Liver (tissue), 9 donors: ENCODE results near the gene EXOSC6. TPM values are rescaled to one million over a fixed set of nuclear protein-coding genes. Genes with fewer than 3 reads are reported as not detected.
"Not testable (repeated sequence)": the region's sequence is repeated elsewhere in the genome, so short reads cannot be mapped to it uniquely, and the experiment has no call there.

Experiments used
- DNase-seq: peaks from one replicate; pipeline ENCODE4 v3.0.0-alpha.2; 2017; ENCODE audit warnings: low spot score
- H3K27ac ChIP-seq, 2 donors: one replicate each; pipeline ENCODE4 v1.7.0; 2013; ENCODE audit warnings: inconsistent platforms in 2 of 2, low read length in 2 of 2, control low read depth in 1 of 2, low read depth in 1 of 2, mild to moderate bottlenecking in 1 of 2
- H3K27me3 ChIP-seq, 4 donors: one replicate each; pipeline versions ENCODE4 v1.6.1 to v1.7.0; 2013; ENCODE audit warnings: low read length in 3 of 4, inconsistent platforms in 1 of 4, mild to moderate bottlenecking in 1 of 4, moderate library complexity in 1 of 4; ENCODE audit not compliant: control insufficient read depth in 4 of 4, insufficient read depth in 4 of 4
- H3K36me3 ChIP-seq, 4 donors: one replicate each; pipeline versions ENCODE4 v1.6.1 to v1.7.0; 2013; ENCODE audit warnings: low read length in 3 of 4, mild to moderate bottlenecking in 3 of 4, low read depth in 1 of 4, moderate library complexity in 1 of 4; ENCODE audit not compliant: control insufficient read depth in 4 of 4, insufficient read depth in 3 of 4
- H3K4me1 ChIP-seq, 4 donors: one replicate each; pipeline versions ENCODE4 v1.6.1 to v1.7.0; 2013; ENCODE audit warnings: low read length in 3 of 4, mild to moderate bottlenecking in 3 of 4, moderate library complexity in 1 of 4; ENCODE audit not compliant: control insufficient read depth in 4 of 4, insufficient read depth in 4 of 4
- H3K4me3 ChIP-seq, 3 donors: one replicate each; pipeline versions ENCODE4 v1.6.1 to v1.7.0; 2013; ENCODE audit warnings: low read length in 3 of 3, control low read depth in 1 of 3, low read depth in 1 of 3, mild to moderate bottlenecking in 1 of 3
- H3K9ac ChIP-seq, 2 donors: one replicate each; pipeline ENCODE4 v1.7.0; 2013; ENCODE audit warnings: low read length in 2 of 2, mild to moderate bottlenecking in 2 of 2, moderate library complexity in 2 of 2, control low read depth in 1 of 2, low read depth in 1 of 2
- H3K9me3 ChIP-seq, 4 donors: one replicate each; pipeline versions ENCODE4 v1.6.1 to v1.7.0; 2013; ENCODE audit warnings: low read length in 3 of 4; ENCODE audit not compliant: control insufficient read depth in 4 of 4
- ATF3 ChIP-seq: IDR thresholded peaks from 2 replicates; pipeline ENCODE4 v1.6.1; 2016; ENCODE audit warnings: antibody characterized with exemption
- CTCF ChIP-seq: fragments of 150-350 bp; IDR thresholded peaks from 2 replicates; pipeline ENCODE4 v1.5.1; 2017; ENCODE audit warnings: improper control_type of control experiment, low read depth, low read length; ENCODE audit not compliant: missing input control
- EGR1 ChIP-seq, 2 donors: IDR thresholded peaks; 2 replicates each; pipeline ENCODE4 v1.6.1; 2016 to 2018; ENCODE audit warnings: antibody characterized with exemption in 2 of 2, low read depth in 2 of 2
- FOXA1 ChIP-seq: IDR thresholded peaks from 2 replicates; pipeline ENCODE4 v1.6.1; 2016; ENCODE audit warnings: antibody characterized with exemption
- FOXA2 ChIP-seq: IDR thresholded peaks from 2 replicates; pipeline ENCODE4 v1.6.1; 2016; ENCODE audit warnings: antibody characterized with exemption
- GABPA ChIP-seq, 2 donors: IDR thresholded peaks in 1 of 2; conservative IDR thresholded peaks in 1 of 2; 2 replicates each; pipeline ENCODE4 v1.6.1; 2016; ENCODE audit warnings: antibody characterized with exemption in 2 of 2, mild to moderate bottlenecking in 1 of 2, moderate library complexity in 1 of 2
- HNF4A ChIP-seq, 2 donors: conservative IDR thresholded peaks; 2 replicates each; pipeline ENCODE4 v1.6.1; 2016; ENCODE audit warnings: antibody characterized with exemption in 2 of 2, mild to moderate bottlenecking in 2 of 2
- HNF4G ChIP-seq: IDR thresholded peaks from 2 replicates; pipeline ENCODE4 v1.6.1; 2016; ENCODE audit warnings: antibody characterized with exemption
- JUND ChIP-seq, 2 donors: IDR thresholded peaks; 2 replicates each; pipeline ENCODE4 v1.6.1; 2016; ENCODE audit warnings: antibody characterized with exemption in 2 of 2
- MAX ChIP-seq: IDR thresholded peaks from 2 replicates; pipeline ENCODE4 v1.6.1; 2016; ENCODE audit warnings: antibody characterized with exemption
- NR2F2 ChIP-seq: IDR thresholded peaks from 2 replicates; pipeline ENCODE4 v1.6.1; 2016; ENCODE audit warnings: antibody characterized with exemption
- RAD21 ChIP-seq, 2 donors: IDR thresholded peaks; 2 replicates each; pipeline ENCODE4 v1.6.1; 2016; ENCODE audit warnings: antibody characterized with exemption in 2 of 2, mild to moderate bottlenecking in 2 of 2
- REST ChIP-seq: IDR thresholded peaks from 2 replicates; pipeline ENCODE4 v1.6.1; 2016; ENCODE audit warnings: antibody characterized with exemption, mild to moderate bottlenecking
- RXRA ChIP-seq, 2 donors: IDR thresholded peaks; 2 replicates each; pipeline ENCODE4 v1.6.1; 2017 to 2018; ENCODE audit warnings: antibody characterized with exemption in 2 of 2, mild to moderate bottlenecking in 1 of 2
- SP1 ChIP-seq: IDR thresholded peaks from 2 replicates; pipeline ENCODE4 v1.6.1; 2018; ENCODE audit warnings: antibody characterized with exemption, mild to moderate bottlenecking
- TAF1 ChIP-seq: conservative IDR thresholded peaks from 2 replicates; pipeline ENCODE4 v1.6.1; 2016; ENCODE audit warnings: antibody characterized with exemption, mild to moderate bottlenecking
- YY1 ChIP-seq: IDR thresholded peaks from 2 replicates; pipeline ENCODE4 v1.6.1; 2016; ENCODE audit warnings: antibody characterized with exemption, mild to moderate bottlenecking
- WGBS: extraction: QIAGEN DNeasy Blood & Tissue Kit; methylation state at CpG from one replicate; pipeline ENCODE4 v1.1.7; 2013; 5-methylcytosine and 5-hydroxymethylcytosine counted together
- polyA plus RNA-seq, 2 donors: library from polyadenylated mRNA; stranded (reverse) in 1 of 2; unstranded in 1 of 2; fragments of 200-250 nt in 1 of 2; fragments of >200 nt in 1 of 2; fragmentation: Nextera tagmentation in 1 of 2; extraction: Ambion mirVana in 1 of 2; gene quantifications; one replicate each; pipeline versions ENCODE4 v1.2.1 to v1.2.3, GENCODE V29; 2013 to 2015
- total RNA-seq, 2 donors: library from RNA; depleted of rRNA; stranded (reverse); fragments of >200 nt; gene quantifications; one replicate each; pipeline ENCODE4 v1.2.3, GENCODE V29; 2014
- TF ChIP-seq, protein P1 (sequence below): IDR thresholded peaks from 2 replicates; pipeline ENCODE4 v1.6.1; 2016; ENCODE audit warnings: antibody characterized with exemption
- donor health status: healthy.
- donor health status: healthy.
- donor health status: healthy.
- donor health status: healthy.
- donor health status: healthy.

EXOSC6 gene
- total and polyA plus RNA-seq, 4 donors: 3.7 to 16.4 (median 9.0) TPM

DNA sequence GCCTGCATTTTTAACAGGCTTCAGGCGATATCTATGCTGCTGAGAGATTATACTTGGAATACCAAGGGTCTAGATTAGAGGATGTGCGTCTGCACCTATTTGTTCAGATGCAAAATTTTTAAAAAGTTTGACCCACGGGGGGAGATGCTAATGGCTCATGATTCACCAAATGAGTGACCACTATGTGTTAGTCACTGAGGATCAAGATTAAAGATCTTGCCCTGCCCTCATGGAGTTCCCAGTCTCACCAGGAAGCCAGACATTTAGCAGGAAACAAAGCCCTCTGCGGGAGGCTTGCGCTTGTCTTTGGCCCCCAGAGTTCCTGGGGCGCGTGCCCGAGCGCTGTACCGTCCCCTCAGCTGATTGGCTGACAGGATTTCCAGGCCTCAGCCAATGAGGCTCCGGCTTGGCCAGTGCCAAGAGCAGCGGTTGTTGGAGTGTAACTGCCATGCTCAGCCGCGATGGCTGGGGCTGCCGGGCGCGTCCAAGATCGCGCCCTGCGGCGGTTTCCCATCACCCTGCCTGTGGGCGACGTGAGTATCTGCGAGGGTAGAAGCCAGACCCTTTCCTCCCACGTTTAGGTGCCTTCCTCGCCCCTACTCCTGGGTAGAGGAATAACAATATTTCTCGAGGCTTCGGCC lies 42.8 kb upstream of the EXOSC6 start:
- Histone ChIP-seq H3K27me3 (no peaks in the 10 kb centered on the region), H3K36me3 (no peaks in the 10 kb centered on the region), H3K4me3 (no peak overlapping the region), H3K4me1 (peaks cover 3 to 6% (median 3%) of the 10 kb centered on the region in 4 donors), H3K9ac (no peak overlapping the region), H3K27ac (no peak overlapping the region), H3K9me3 (no peaks in the 10 kb centered on the region)
- 95% methylated on average over 28 of the region's 28 CpGs for WGBS
- no peak for TF ChIP-seq EGR1 (IDR thresholded peaks at IDR 0.05; ENCODE audit: low read depth in 2 of 2)
- TF ChIP-seq YY1: no peak
- TF ChIP-seq REST: no peak
- no peak for TF ChIP-seq RAD21 (IDR thresholded peaks at IDR 0.05)
- TF ChIP-seq HNF4A (conservative IDR thresholded peaks at IDR 0.05): no peak
- TF ChIP-seq, protein P1, sequence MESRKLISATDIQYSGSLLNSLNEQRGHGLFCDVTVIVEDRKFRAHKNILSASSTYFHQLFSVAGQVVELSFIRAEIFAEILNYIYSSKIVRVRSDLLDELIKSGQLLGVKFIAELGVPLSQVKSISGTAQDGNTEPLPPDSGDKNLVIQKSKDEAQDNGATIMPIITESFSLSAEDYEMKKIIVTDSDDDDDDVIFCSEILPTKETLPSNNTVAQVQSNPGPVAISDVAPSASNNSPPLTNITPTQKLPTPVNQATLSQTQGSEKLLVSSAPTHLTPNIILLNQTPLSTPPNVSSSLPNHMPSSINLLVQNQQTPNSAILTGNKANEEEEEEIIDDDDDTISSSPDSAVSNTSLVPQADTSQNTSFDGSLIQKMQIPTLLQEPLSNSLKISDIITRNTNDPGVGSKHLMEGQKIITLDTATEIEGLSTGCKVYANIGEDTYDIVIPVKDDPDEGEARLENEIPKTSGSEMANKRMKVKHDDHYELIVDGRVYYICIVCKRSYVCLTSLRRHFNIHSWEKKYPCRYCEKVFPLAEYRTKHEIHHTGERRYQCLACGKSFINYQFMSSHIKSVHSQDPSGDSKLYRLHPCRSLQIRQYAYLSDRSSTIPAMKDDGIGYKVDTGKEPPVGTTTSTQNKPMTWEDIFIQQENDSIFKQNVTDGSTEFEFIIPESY: no peak
- no peak for TF ChIP-seq JUND (IDR thresholded peaks at IDR 0.05)
- TF ChIP-seq SP1: no peak
- TF ChIP-seq RXRA (IDR thresholded peaks at IDR 0.05): no peak
- no peak for TF ChIP-seq FOXA2
- TF ChIP-seq CTCF: no peak
- TF ChIP-seq NR2F2: no peak
- no peak for TF ChIP-seq FOXA1
- TF ChIP-seq HNF4G: no peak
- no peak for TF ChIP-seq ATF3
- no peak for TF ChIP-seq TAF1
- no peak for TF ChIP-seq MAX
- no peak for TF ChIP-seq GABPA (IDR thresholded peaks at IDR 0.05 in 1 of 2, conservative IDR thresholded peaks at IDR 0.05 in 1 of 2)
- no peak for DNase-seq

GRCh38 chr16:70292148-70292547 lies 40.4 kb upstream of the EXOSC6 start:
- H3K9ac ChIP-seq, H3K4me1 ChIP-seq, H3K9me3 ChIP-seq, H3K36me3 ChIP-seq, H3K4me3 ChIP-seq, DNase-seq, H3K27me3 ChIP-seq, H3K27ac ChIP-seq: not testable (repeated sequence)
- WGBS: 95% methylated on average over 11 of the region's 11 CpGs
